ENCODE measurements around the gene SH3BGRL. TPM values are rescaled to one million over a fixed set of nuclear protein-coding genes. Genes with fewer than 3 reads are reported as not detected.
A peak's percentile ranks its signal among the peaks of the same experiment; 100 is the strongest.

SH3BGRL gene
- total RNA-seq, 1 experiment from 2014 or later = 32.1 TPM

GRCh38 chrX:81195259-81195658 is 6.6 kb upstream of the SH3BGRL start:
- H3K36me3 Mint-ChIP-seq (ENCODE audit: insufficient read depth, unreplicated experiment) = no peaks in the 10 kb centered on the region
- H3K4me3 Mint-ChIP-seq (ENCODE audit: unreplicated experiment) = no peak overlapping the region
- TF ChIP-seq CTCF (IDR thresholded peaks at IDR 0.05; ENCODE audit: insufficient read depth in 1 of 2, low read depth in 1 of 2, low read length in 1 of 2, severe bottlenecking in 1 of 2, unreplicated experiment in 1 of 2) = no peak

GRCh38 chrX:81195712-81196111 is 6.2 kb upstream of the SH3BGRL start:
- POLR2A ChIA-PET = no interaction called here
- H3K4me1 ChIP-seq = no peaks in the 10 kb centered on the region
- Mint-ChIP-seq H3K27me3 (ENCODE audit: insufficient read depth, unreplicated experiment) (no peaks in the 10 kb centered on the region), H3K36me3 (ENCODE audit: insufficient read depth, unreplicated experiment) (no peaks in the 10 kb centered on the region), H3K9me3 (ENCODE audit: unreplicated experiment) (no peaks in the 10 kb centered on the region), H3K4me1 (ENCODE audit: low read depth, unreplicated experiment) (no peaks in the 10 kb centered on the region), H3K27ac (ENCODE audit: unreplicated experiment) (no peak overlapping the region), H3K4me3 (ENCODE audit: unreplicated experiment) (no peak overlapping the region)
- H3K9me3 ChIP-seq = no peaks in the 10 kb centered on the region
- H3K27me3 ChIP-seq (replicated peaks; ENCODE audit: control insufficient read depth, insufficient read depth, low read length) = no peaks in the 10 kb centered on the region
- peak; percentile 34 to 35 for DNase-seq
- CTCF ChIA-PET = interaction anchor here (1.1 kb wide), 1 partner anchor 319 kb away, joined by 6 read pairs; no protein-coding TSS in a partner anchor
- H3K36me3 ChIP-seq (ENCODE audit: control insufficient read depth, insufficient read depth, low read length) = no peaks in the 10 kb centered on the region
- BruUV-seq (replicated peaks) = no TSS peak
- TF ChIP-seq CTCF (IDR thresholded peaks at IDR 0.05; ENCODE audit: insufficient read depth in 1 of 2, low read depth in 1 of 2, low read length in 1 of 2, severe bottlenecking in 1 of 2, unreplicated experiment in 1 of 2) = peak; percentile 41 to 48
- H3K4me3 ChIP-seq (ENCODE audit: low read depth, low read length) = no peak overlapping the region
- intact Hi-C loops (cut with micrococcal nuclease; ENCODE audit: unreplicated experiment) = no loop called here

More at GRCh38 chrX:81195259-81195658, 6.6 kb upstream of the SH3BGRL start:
- Mint-ChIP-seq H3K27me3 (ENCODE audit: insufficient read depth, unreplicated experiment) (no peaks in the 10 kb centered on the region), H3K9me3 (ENCODE audit: unreplicated experiment) (no peaks in the 10 kb centered on the region), H3K4me1 (ENCODE audit: low read depth, unreplicated experiment) (no peaks in the 10 kb centered on the region), H3K27ac (ENCODE audit: unreplicated experiment) (no peak overlapping the region)
- intact Hi-C loops (cut with micrococcal nuclease; ENCODE audit: unreplicated experiment) = no loop called here
- ChIA-PET CTCF (interaction anchor here (1.1 kb wide), 1 partner anchor 318 kb away, joined by 6 read pairs; no protein-coding TSS in a partner anchor), POLR2A (no interaction called here)
- no peak for DNase-seq
- Histone ChIP-seq H3K4me3 (ENCODE audit: low read depth, low read length) (no peak overlapping the region), H3K36me3 (ENCODE audit: control insufficient read depth, insufficient read depth, low read length) (no peaks in the 10 kb centered on the region), H3K4me1 (no peaks in the 10 kb centered on the region), H3K27me3 (replicated peaks; ENCODE audit: control insufficient read depth, insufficient read depth, low read length) (no peaks in the 10 kb centered on the region), H3K9me3 (no peaks in the 10 kb centered on the region)
- BruUV-seq (replicated peaks) = no TSS peak

GRCh38 chrX:81201071-81201470 is 831 bp upstream of the SH3BGRL start:
- peak overlapping the region; percentile 77 for H3K4me3 Mint-ChIP-seq (ENCODE audit: unreplicated experiment)
- H3K9me3 Mint-ChIP-seq (ENCODE audit: unreplicated experiment) = no peaks in the 10 kb centered on the region
- intact Hi-C loops (cut with micrococcal nuclease; ENCODE audit: unreplicated experiment) = no loop called here
- H3K36me3 Mint-ChIP-seq (ENCODE audit: insufficient read depth, unreplicated experiment) = no peaks in the 10 kb centered on the region
- BruUV-seq (replicated peaks) = no TSS peak
- no peaks in the 10 kb centered on the region for H3K27me3 ChIP-seq (replicated peaks; ENCODE audit: control insufficient read depth, insufficient read depth, low read length)
- H3K4me3 ChIP-seq (ENCODE audit: low read depth, low read length) = peak overlapping the region; percentile 48
- no peaks in the 10 kb centered on the region for H3K4me1 Mint-ChIP-seq (ENCODE audit: low read depth, unreplicated experiment)
- no peaks in the 10 kb centered on the region for H3K36me3 ChIP-seq (ENCODE audit: control insufficient read depth, insufficient read depth, low read length)
- no peaks in the 10 kb centered on the region for H3K9me3 ChIP-seq
- ChIA-PET CTCF (no interaction called here), POLR2A (no interaction called here)
- H3K27ac Mint-ChIP-seq (ENCODE audit: unreplicated experiment) = peak overlapping the region; percentile 90
- H3K4me1 ChIP-seq = no peaks in the 10 kb centered on the region
- TF ChIP-seq CTCF (IDR thresholded peaks at IDR 0.05; ENCODE audit: insufficient read depth in 1 of 2, low read depth in 1 of 2, low read length in 1 of 2, severe bottlenecking in 1 of 2, unreplicated experiment in 1 of 2) = no peak
- no peaks in the 10 kb centered on the region for H3K27me3 Mint-ChIP-seq (ENCODE audit: insufficient read depth, unreplicated experiment)
- no peak for DNase-seq

Measured in Caco-2 (cell line).